ENCODE results near the gene ABHD11.

Gene ABHD11

DNA sequence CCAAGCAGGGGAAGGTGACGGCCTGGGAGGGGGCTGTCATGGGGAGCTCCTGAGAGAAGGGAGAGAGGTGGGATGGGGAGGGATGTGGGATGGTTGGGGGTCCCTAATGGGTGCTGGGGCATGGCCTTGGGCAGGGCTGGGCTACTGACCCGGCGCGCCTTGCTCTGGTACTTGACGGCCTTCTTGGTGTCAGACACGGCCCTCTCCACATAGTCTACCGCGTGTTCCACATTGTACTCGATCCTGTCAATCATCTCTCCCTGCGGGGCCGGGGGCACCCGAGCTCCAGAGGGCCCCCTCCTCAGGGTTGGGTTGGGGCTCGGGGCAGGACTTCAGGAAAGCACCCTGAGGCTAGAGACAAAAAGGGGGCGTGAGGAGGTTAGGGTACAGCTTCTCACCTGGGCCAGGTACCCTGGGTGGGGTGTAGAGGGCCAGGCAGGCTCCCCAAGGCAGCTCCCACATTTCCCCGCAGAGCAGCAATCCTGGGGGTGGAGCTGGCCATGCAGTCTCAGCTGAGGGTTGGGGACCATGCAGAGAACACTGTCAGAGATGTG lies 37.9 kb downstream of the ABHD11 start:
- no peak for FAIRE-seq

DNA sequence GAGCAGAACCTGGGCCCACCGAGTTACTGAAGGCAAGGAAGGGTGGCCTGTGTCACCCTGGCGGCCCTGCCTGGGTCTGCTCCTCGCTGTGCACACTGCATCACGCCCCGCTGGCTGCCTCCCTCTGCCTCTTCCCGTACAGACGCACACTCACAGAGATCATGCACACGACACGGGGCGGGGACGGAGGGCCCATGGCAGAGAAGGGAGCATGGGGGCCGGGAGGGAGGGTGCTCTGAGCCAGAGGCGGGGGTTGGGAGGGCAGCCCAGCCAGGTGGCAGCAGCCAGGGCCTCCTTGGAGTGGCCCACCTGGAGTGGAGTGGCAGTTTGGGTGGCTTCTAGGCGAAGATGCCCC lies 38.6 kb downstream of the ABHD11 start:
- no peak for FAIRE-seq

DNA sequence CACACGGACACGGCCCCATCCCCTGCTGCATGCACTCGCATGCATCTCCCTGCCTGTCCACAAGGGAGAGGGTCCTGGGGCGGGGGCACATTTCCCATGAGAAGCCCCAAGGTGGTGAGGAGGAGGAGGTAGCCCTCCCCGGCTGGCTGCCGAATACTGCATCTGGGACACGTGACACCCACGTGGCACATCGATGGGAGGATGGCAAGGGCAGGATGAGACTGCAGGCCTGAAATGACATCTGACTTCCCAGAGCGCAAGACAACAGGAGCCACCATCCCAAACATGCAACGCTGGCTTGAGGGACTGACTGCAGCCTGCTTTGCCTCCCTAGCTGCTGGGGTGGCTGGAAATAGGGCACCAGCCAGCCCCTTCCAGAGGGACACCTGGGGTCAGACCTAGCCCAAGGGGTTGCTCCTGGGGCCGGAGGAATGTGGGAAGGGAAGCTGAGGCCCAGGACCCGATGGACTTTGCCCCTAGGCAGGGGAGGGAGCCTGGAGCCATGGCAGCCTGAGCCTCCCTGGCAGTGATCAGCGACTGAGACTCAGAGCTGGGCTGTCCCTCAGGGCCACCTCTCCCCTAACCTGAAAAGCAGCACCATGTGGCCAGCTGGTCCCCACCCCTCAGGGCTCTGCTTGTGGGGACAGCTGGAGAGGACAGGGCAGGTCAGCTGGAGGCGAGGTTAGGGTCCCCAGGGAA lies 39.1 kb downstream of the ABHD11 start:
- FAIRE-seq = no peak

DNA sequence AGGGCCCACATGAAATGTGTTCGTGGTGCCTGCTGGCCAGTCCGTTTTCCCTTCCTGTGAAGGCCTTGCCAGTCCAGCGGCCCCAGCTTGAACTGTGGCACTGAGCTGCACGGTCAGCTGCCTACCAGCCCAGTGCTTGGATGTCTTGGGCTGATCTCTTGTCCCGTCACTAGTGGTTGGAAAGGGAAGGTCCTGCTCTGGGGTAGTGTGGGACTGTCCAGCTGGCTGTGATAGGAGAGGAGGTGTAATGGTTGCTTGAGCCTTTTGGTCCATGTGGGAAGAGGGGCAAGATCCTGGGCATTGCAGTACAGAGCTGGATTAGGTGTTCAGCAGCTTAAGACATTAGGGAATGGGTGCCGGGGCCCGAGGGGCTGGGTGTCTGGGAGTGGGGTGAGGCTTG lies 40.2 kb downstream of the ABHD11 start:
- no peak for FAIRE-seq

DNA sequence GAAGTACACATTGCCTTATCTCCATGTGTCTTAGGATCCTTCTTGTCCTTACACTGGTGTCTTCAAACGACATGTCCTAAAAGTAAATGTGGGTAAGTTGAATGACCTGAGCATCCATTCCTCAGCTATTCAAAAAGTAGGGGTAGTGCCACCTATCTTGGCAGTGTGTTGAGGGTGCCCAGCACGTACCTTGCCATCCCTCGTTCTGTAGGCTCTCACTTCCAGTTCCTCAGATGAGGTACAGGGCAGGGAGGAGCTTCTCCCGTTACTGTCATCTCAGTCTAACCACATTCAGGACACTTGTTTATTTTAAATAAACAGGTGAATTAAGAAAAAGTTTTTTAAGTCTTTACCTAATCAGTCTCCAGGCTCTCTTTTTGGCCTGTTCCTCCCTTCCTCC lies 42.2 kb downstream of the ABHD11 start:
- no peak for FAIRE-seq

DNA sequence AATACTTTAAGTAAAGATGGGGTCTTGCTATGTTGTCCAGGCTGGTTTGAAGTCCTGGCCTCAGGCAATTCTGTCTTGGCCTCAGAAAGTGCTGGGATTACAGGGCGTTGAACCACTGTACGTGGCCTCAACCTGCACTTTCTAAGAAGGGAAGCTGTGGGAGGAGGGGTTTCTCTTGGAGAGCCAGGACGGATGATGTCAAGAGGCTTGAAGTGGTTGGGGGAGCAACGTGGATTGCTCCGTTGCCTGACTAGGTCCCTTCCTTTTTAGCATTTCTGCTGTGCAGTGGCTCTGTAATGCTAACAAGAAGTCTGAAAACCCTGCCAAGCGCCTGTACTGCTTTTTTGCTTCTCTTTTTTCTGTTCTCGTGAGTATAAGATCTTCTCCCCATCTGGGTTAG lies 48.0 kb downstream of the ABHD11 start:
- no peak for FAIRE-seq

DNA sequence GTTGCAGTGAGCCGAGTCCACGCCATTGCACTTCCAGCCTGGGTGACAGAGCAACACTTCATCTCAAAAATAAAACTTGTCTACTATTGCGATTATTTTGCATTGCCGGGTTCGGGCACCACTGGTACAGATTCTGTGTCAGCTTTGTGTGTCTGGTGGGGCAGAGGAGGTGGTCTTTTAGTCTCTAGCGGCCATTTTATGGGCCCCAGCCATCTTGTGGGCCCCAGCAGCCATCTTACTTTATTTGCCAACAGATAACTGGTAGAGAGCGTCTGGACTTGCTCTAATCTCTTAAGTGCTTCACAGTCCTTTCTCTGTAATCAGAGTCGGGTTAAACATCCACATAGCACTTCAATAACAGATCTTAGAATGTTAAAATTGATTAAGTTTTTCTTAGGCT lies 50.3 kb downstream of the ABHD11 start:
- no peak for FAIRE-seq
